Mesendoderm (in vitro differentiated cells): ENCODE measurements around the gene KDM1B.

ENCODE experiments used
- DNase-seq: peaks from one replicate; pipeline ENCODE4 v3.0.0; 2013
- H2AK5ac ChIP-seq: 2 replicates; pipeline ENCODE4 v1.6.1; 2013; ENCODE audit warnings: low read length, inconsistent platforms
- H2BK120ac ChIP-seq: 2 replicates; pipeline ENCODE4 v1.6.1; 2013; ENCODE audit warnings: low read depth, mild to moderate bottlenecking, low read length, moderate library complexity, mixed read lengths
- H2BK15ac ChIP-seq: replicated peaks from 2 replicates; pipeline ENCODE4 v1.6.1; 2013; ENCODE audit warnings: low read depth, mild to moderate bottlenecking, moderate library complexity
- H2BK5ac ChIP-seq: 2 replicates; pipeline ENCODE4 v1.6.1; 2013; ENCODE audit warnings: low read length, inconsistent platforms
- H3K18ac ChIP-seq: 2 replicates; pipeline ENCODE4 v1.6.1; 2013; ENCODE audit warnings: mild to moderate bottlenecking, low read length, mixed read lengths
- H3K23ac ChIP-seq: one replicate; pipeline ENCODE4 v1.6.1; 2013; ENCODE audit warnings: low read length
- H3K27ac ChIP-seq: 2 replicates; pipeline ENCODE4 v1.5.1; 2013; ENCODE audit warnings: low read depth, mild to moderate bottlenecking, inconsistent platforms, low read length, moderate library complexity
- H3K27me3 ChIP-seq: 2 replicates; pipeline ENCODE4 v1.6.1; 2013; ENCODE audit warnings: low read length, control low read depth, mild to moderate bottlenecking, inconsistent platforms; ENCODE audit not compliant: insufficient read depth, poor library complexity
- H3K36me3 ChIP-seq: 2 replicates; pipeline ENCODE4 v1.6.1; 2013; ENCODE audit warnings: low read length, inconsistent platforms; ENCODE audit not compliant: control insufficient read depth, insufficient read depth
- H3K4ac ChIP-seq: one replicate; pipeline ENCODE4 v1.6.1; 2013; ENCODE audit warnings: low read depth, mild to moderate bottlenecking, low read length, moderate library complexity
- H3K4me1 ChIP-seq: 2 replicates; pipeline ENCODE4 v1.6.1; 2013; ENCODE audit warnings: low read depth, low read length, inconsistent platforms; ENCODE audit not compliant: control insufficient read depth
- H3K4me2 ChIP-seq: 2 replicates; pipeline ENCODE4 v1.6.1; 2013; ENCODE audit warnings: low read length
- H3K4me3 ChIP-seq: 2 replicates; pipeline ENCODE4 v1.5.1; 2013; ENCODE audit warnings: mild to moderate bottlenecking, low read length
- H3K56ac ChIP-seq: one replicate; pipeline ENCODE4 v1.6.1; 2013; ENCODE audit warnings: low read length
- H3K79me1 ChIP-seq: 2 replicates; pipeline ENCODE4 v1.6.1; 2013; ENCODE audit warnings: low read length, inconsistent platforms
- H3K79me2 ChIP-seq: 2 replicates; pipeline ENCODE4 v1.6.1; 2013; ENCODE audit warnings: mild to moderate bottlenecking, low read length; ENCODE audit not compliant: control insufficient read depth, insufficient read depth
- H3K9ac ChIP-seq: 2 replicates; pipeline ENCODE4 v1.6.1; 2013; ENCODE audit warnings: low read length, inconsistent platforms
- H4K5ac ChIP-seq: one replicate; pipeline ENCODE4 v1.6.1; 2013; ENCODE audit warnings: low read length
- H4K8ac ChIP-seq: one replicate; pipeline ENCODE4 v1.6.1; 2013; ENCODE audit warnings: low read depth, mild to moderate bottlenecking, control low read depth, low read length, moderate library complexity
- whole genome bisulfite sequencing: extraction: QIAGEN DNeasy Blood & Tissue Kit; methylation state at CpG from one replicate; pipeline ENCODE4 v1.1.7; 2013; ENCODE audit warnings: low lambda C conversion rate, missing lambda C conversion rate; ENCODE audit not compliant: insufficient coverage; ENCODE audit errors: extremely low coverage; 5-methylcytosine and 5-hydroxymethylcytosine counted together

The KDM1B gene

DNA sequence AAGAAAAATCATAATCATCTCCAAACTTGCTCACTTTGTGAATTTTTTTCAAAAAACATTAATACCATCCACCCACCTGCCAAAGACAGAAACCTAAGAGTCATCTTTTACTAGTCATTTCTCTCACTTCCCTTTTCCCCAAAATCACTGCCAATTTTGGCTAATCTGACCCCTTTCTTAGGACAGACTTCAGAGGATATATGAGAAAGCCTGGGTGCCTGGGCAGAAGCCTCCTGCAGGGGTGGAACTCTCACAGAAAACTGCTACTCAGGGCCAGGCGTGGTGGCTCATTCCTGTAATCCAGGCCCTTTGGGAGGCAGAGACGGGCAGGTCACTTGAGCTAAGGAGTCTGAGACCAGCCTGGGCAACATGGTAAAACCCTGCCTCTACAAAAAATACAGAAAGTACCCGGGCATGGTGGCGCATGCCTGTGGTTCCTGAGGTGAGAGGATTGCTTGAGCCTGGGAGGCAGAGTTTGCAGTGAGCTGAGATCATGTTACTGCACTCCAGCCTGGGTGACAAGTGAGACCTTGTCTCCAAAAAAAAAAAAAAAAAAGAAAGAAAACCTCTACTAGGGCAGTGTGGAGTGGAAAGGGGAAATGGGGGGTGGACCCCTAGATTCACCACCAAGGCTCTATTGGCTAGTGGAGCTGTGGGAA is 105.4 kb downstream of the KDM1B start:
- no peak overlapping the region for H3K4ac ChIP-seq
- H3K4me3 ChIP-seq: no peak overlapping the region
- H2AK5ac ChIP-seq: no peak overlapping the region
- peak overlapping the region; percentile 51 for H3K9ac ChIP-seq
- no peak overlapping the region for H4K8ac ChIP-seq
- no peak overlapping the region for H3K18ac ChIP-seq
- H3K27me3 ChIP-seq: no peaks in the 10 kb centered on the region
- H2BK5ac ChIP-seq: no peak overlapping the region
- no peak overlapping the region for H4K5ac ChIP-seq
- DNase-seq: peak; percentile 33
- no peak overlapping the region for H2BK120ac ChIP-seq
- H3K4me1 ChIP-seq: peaks cover 5% of the 10 kb centered on the region
- no peak overlapping the region for H2BK15ac ChIP-seq
- no peak overlapping the region for H3K23ac ChIP-seq
- H3K56ac ChIP-seq: peak overlapping the region; percentile 50
- WGBS: no CpG with 5 or more reads among the region's 4 CpGs
- no peak overlapping the region for H3K27ac ChIP-seq
- H3K79me2 ChIP-seq: peaks cover 63% of the 10 kb centered on the region
- peaks cover 2% of the 10 kb centered on the region for H3K79me1 ChIP-seq
- H3K36me3 ChIP-seq: peaks cover 2% of the 10 kb centered on the region
- H3K4me2 ChIP-seq: no peak overlapping the region

DNA sequence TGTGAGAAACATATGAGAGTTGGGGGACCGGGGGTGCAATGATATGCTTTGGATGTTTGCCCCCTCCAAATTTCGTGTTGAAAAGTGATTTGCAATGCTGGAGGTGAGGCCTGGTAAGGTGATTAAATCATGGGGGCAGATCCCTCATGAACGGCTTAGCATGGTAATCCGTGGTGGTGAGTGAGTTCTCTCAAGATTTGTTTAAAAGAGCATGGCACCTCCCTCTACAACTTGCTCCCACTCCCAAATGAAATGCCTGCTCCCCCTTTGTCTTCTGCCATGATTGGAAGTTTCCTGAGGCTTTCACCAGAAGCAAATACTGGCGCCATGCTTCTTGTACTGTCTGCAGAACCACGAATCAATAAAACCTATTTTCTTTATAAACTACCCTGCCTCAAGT is 106.7 kb downstream of the KDM1B start:
- H4K5ac ChIP-seq: no peak overlapping the region
- H2BK120ac ChIP-seq: no peak overlapping the region
- no peak overlapping the region for H3K27ac ChIP-seq
- H2BK15ac ChIP-seq: no peak overlapping the region
- no peaks in the 10 kb centered on the region for H3K27me3 ChIP-seq
- peak overlapping the region; percentile 50 for H3K56ac ChIP-seq
- peaks cover 5% of the 10 kb centered on the region for H3K4me1 ChIP-seq
- DNase-seq: peak; percentile 17
- no peak overlapping the region for H3K18ac ChIP-seq
- no peak overlapping the region for H3K23ac ChIP-seq
- H3K4me3 ChIP-seq: no peak overlapping the region
- peaks cover 2% of the 10 kb centered on the region for H3K79me1 ChIP-seq
- no peak overlapping the region for H2AK5ac ChIP-seq
- no peak overlapping the region for H3K4ac ChIP-seq
- no CpG with 5 or more reads among the region's 6 CpGs for WGBS
- peaks cover 61% of the 10 kb centered on the region for H3K79me2 ChIP-seq
- peak overlapping the region; percentile 31 for H3K4me2 ChIP-seq
- H2BK5ac ChIP-seq: no peak overlapping the region
- peaks cover 2% of the 10 kb centered on the region for H3K36me3 ChIP-seq
- H3K9ac ChIP-seq: peak overlapping the region; percentile 61
- H4K8ac ChIP-seq: no peak overlapping the region

DNA sequence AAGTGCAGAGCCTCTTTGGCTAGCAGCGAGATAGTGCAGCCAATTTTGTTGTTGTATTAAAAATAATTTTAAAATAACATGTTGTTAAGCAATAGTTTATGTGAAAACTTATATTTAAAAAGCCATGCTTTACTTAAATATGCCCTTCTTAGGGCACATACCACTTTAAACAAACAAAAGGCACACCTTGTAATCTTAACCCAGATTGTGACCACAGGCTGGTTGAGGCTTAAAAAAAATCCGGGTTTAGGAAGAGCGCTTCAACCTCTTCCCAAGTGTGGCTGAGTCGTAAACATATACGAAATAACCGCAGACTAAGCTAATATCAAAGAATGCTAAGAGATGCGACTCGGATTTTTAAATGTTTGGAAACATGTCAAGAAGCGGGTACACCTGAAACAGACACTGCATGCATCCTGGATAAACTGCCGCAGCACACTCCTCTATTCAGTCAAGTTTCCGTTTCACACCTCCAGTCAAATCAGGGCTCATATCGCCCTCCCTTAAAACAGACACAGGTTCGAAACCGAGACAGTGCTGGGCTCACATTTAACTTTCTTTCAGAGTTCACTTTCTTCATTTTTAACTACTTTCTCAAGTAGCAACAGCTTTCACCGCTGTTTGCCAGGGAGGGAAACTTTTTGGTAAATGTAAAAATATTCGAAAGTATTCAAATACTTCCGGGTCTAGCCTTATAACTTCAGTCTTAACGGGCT is 107.6 kb downstream of the KDM1B start:
- peak; percentile 55 for DNase-seq

DNA sequence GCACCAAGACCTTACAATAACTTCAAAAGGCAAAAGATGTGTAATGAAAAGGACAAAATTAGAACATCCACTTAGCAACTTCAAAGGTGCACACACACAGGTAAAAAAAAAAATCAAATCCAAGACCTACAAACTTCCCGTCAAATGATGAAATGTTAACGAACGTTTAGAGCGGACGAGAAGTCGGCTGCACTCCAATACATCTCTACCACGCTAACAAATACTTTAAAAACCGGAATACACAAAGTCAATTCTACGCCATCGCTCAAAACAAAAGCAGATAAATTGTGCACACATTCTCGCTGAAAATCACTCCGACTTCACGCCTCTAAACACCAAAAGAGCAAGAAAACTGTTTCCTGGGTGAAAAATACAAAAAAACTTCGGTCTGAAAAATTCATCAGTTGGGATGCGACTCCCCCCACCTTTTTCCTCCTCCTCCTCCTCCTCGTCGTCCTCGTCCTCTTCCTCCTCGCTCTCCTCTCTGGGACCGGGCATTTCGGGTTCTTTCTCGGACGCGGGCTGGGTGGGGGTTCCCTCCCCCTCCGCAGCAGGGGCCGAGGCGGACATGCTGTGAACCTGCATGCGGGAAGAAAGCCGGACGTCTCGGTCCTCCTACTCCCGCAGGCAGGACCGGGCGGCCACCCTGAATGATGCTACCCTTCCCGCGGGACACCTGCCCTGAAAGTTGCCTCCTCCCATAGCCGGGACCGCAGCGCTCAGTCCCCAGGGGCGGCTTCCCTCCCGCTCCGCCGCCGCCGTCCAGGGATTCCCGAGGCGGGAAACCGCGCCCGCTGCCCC is 108.4 kb downstream of the KDM1B start:
- Histone ChIP-seq H3K9ac (peak overlapping the region; percentile 72), H3K27me3 (no peaks in the 10 kb centered on the region), H3K4me1 (peaks cover 5% of the 10 kb centered on the region), H3K79me1 (no peaks in the 10 kb centered on the region), H2BK120ac (peak overlapping the region; percentile 54), H3K36me3 (no peaks in the 10 kb centered on the region), H3K4ac (peak overlapping the region; percentile 100), H3K18ac (peak overlapping the region; percentile 100), H3K79me2 (peaks cover 52% of the 10 kb centered on the region), H3K4me2 (peak overlapping the region; percentile 50), H3K27ac (peak overlapping the region; percentile 94), H2BK15ac (no peak overlapping the region), H3K4me3 (peak overlapping the region; percentile 47), H3K56ac (peak overlapping the region; percentile 95), H3K23ac (no peak overlapping the region), H4K8ac (no peak overlapping the region), H2BK5ac (no peak overlapping the region), H2AK5ac (no peak overlapping the region), H4K5ac (no peak overlapping the region)
- DNase-seq: peak; percentile 17
- WGBS: no CpG with 5 or more reads among the region's 50 CpGs

More for the DNA sequence above, 107.6 kb downstream of the KDM1B start:
- Histone ChIP-seq H2BK120ac (no peak overlapping the region), H3K27ac (no peak overlapping the region), H3K4ac (no peak overlapping the region), H3K9ac (peak overlapping the region; percentile 72), H4K8ac (no peak overlapping the region), H3K27me3 (no peaks in the 10 kb centered on the region), H3K79me1 (no peaks in the 10 kb centered on the region), H3K4me3 (peak overlapping the region; percentile 47), H2BK5ac (no peak overlapping the region), H3K18ac (no peak overlapping the region), H3K4me1 (peaks cover 5% of the 10 kb centered on the region), H3K4me2 (peak overlapping the region; percentile 50), H4K5ac (no peak overlapping the region), H3K36me3 (no peaks in the 10 kb centered on the region), H2BK15ac (no peak overlapping the region), H2AK5ac (no peak overlapping the region), H3K79me2 (peaks cover 54% of the 10 kb centered on the region), H3K56ac (peak overlapping the region; percentile 95), H3K23ac (no peak overlapping the region)
- WGBS: no CpG with 5 or more reads among the region's 18 CpGs

DNA sequence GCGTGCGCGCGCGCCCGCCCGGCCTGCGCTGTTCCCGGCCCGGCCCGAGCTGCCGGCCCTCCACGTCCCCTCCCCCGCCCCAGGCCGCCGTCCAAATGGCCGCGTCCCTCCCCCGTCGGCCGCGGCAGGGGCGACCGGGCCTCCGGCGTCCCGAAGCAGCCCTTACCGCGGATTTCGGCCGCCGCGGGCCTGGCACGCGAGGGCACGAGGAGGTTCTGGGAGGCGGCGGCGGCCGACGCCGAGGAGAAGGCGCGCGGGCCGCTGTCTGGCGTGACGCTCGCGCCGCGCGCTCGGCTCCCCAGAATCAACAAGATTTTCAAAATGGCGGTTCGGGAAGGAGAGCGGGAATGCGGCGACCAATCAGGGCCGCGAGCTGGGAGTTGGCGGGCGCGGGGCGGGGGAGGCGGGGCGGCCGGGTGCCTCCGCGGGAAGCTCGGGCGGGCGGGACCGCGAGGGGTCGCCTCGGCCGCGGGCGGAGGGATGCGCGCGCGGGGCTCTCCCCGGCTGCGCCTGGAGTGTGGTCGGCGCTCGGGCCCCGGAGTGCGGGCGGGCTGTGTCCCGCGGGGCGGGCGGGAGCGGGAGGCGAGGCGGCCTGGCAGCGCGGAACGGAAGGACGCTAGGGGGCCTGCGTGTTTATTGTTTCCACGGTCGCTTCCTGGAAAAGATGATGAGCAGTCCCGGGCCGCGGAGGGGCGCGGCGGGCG is 109.1 kb downstream of the KDM1B start, which contains the start of gene DEK:
DEK (minus strand) TSS at position 312 of the 704 bp plus-strand sequence. CDS start 543 bp downstream, outside the sequence.
- no peak within 1 kb of the TSS for H2BK5ac ChIP-seq
- peak within 1 kb of the TSS; percentile 100 for H3K18ac ChIP-seq
- no peaks in the 10 kb centered on the region for H3K27me3 ChIP-seq
- H2BK120ac ChIP-seq: peak within 1 kb of the TSS; percentile 75
- H3K79me1 ChIP-seq: no peaks in the 10 kb centered on the region
- H3K4ac ChIP-seq: peak within 1 kb of the TSS; percentile 100
- DNase-seq: peak; percentile 91
- H3K9ac ChIP-seq: peak within 1 kb of the TSS; percentile 77
- no CpG with 5 or more reads among the region's 113 CpGs for WGBS
- H3K56ac ChIP-seq: peak within 1 kb of the TSS; percentile 95
- H3K4me2 ChIP-seq: peak within 1 kb of the TSS; percentile 63
- no peaks in the 10 kb centered on the region for H3K36me3 ChIP-seq
- peak within 1 kb of the TSS; percentile 94 for H3K27ac ChIP-seq
- H3K23ac ChIP-seq: peak within 1 kb of the TSS; percentile 85
- peak within 1 kb of the TSS; percentile 6 for H4K5ac ChIP-seq
- H3K4me3 ChIP-seq: peak within 1 kb of the TSS; percentile 50
- H4K8ac ChIP-seq: no peak within 1 kb of the TSS
- H3K79me2 ChIP-seq: peaks cover 47% of the 10 kb centered on the region
- peaks cover 5% of the 10 kb centered on the region for H3K4me1 ChIP-seq
- H2BK15ac ChIP-seq: no peak within 1 kb of the TSS
- H2AK5ac ChIP-seq: peak within 1 kb of the TSS; percentile 40
